Astrocyte (in vitro differentiated cells and primary cell): ENCODE data around the gene RBBP8NL.

Experiments
- EZH2 ChIP-seq: IDR thresholded peaks from 2 replicates; pipeline ENCODE4 v1.6.1; 2012; ENCODE audit warnings: mild to moderate bottlenecking, low read length, inconsistent platforms; ENCODE audit not compliant: insufficient read depth
- TF ChIP-seq, protein P1 (sequence below): IDR thresholded peaks from 2 replicates; pipeline ENCODE4 v1.5.1; 2011; ENCODE audit warnings: low read depth, mild to moderate bottlenecking, inconsistent platforms, low read length, moderate library complexity; ENCODE audit not compliant: insufficient read depth

DNA sequence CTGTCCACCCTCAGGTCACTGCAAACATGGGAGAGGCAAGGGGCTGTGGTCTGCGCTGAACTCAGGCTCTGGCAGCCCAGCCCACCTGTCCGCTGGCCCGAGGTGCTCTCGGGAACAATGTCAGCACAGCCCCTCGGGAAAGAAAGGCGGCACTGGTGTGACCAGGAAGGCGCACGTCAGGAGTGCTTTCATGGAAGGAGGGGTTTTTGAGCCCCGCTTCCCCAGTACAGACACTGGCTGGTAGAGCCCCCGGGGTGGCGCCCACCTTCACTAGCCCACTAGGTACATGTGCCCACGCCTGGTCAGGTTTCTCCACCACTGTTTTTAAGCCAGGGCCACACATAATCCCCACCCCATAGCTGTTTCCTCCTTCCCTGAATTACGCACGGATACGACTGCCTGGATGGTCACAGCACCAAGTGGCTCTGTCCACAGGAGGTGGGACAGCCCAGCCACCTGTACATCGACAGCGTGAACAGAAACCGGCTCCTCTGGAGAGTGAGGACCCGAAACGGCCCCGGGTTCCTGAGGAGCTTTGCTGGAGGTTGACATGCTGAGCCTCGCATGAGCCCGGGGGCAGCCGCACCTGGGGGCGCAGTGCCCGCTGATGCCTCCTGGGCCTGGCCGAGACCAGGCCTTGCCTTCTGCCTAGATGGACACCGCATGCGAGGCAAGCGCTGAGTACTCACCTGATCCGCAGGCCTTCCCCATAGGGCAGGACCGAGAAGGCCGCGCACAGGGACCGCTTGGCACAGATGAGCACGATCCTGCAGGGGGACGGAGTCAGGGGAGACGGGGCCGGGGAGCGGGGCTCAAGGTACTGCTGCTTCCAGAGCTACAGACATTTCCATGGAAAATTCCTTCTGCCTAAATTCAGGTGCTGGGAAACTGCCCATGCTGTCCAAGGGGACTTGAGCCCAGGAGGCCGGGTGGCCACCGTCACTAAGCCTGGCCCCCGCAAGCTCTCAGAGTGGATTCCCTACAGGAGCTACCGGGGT lies 32.8 kb downstream of the RBBP8NL start:
- TF ChIP-seq, protein P1, sequence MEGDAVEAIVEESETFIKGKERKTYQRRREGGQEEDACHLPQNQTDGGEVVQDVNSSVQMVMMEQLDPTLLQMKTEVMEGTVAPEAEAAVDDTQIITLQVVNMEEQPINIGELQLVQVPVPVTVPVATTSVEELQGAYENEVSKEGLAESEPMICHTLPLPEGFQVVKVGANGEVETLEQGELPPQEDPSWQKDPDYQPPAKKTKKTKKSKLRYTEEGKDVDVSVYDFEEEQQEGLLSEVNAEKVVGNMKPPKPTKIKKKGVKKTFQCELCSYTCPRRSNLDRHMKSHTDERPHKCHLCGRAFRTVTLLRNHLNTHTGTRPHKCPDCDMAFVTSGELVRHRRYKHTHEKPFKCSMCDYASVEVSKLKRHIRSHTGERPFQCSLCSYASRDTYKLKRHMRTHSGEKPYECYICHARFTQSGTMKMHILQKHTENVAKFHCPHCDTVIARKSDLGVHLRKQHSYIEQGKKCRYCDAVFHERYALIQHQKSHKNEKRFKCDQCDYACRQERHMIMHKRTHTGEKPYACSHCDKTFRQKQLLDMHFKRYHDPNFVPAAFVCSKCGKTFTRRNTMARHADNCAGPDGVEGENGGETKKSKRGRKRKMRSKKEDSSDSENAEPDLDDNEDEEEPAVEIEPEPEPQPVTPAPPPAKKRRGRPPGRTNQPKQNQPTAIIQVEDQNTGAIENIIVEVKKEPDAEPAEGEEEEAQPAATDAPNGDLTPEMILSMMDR, result no peak
- no peak for TF ChIP-seq EZH2
